PC-9 (cell line): ENCODE results near the gene SOD2. TPM values are rescaled to one million over a fixed set of nuclear protein-coding genes. Genes with fewer than 3 reads are reported as not detected.

Experiments used
- BruUV-seq: library from RNA; stranded (reverse); fragments of 400-500 nt; replicated peaks from 2 replicates; lab custom pipeline; 2021; lab: Mats Ljungman, UMichigan
- CTCF ChIA-PET: fragments of 300-600 bp; sonication (Branson Sonifier 250); formaldehyde crosslinking; loops from one replicate; lab custom pipeline; 2022; ENCODE audit warnings: antibody characterized with exemption; lab: Charles Lee
- POLR2A ChIA-PET: fragments of 300-600 bp; sonication (Branson Sonifier 250); formaldehyde crosslinking; loops from one replicate; lab custom pipeline; 2022; ENCODE audit warnings: antibody characterized with exemption; ENCODE audit not compliant: unreplicated experiment; lab: Charles Lee
- DNase-seq, 2 experiments: peaks; one replicate each; pipeline versions ENCODE4 v3.0.0 to v3.0.0-alpha.2; 2015 to 2022; ENCODE audit warnings: mixed read lengths in 1 of 2
- H2AFZ ChIP-seq: fragments of 200-600 bp; sonication (generic); 2 replicates; pipeline ENCODE4 v1.8.1; 2017; ENCODE audit warnings: antibody characterized with exemption
- H3F3A ChIP-seq: fragments of 200-600 bp; sonication (generic); 2 replicates; pipeline ENCODE4 v1.8.1; 2017; ENCODE audit warnings: antibody characterized with exemption, mild to moderate bottlenecking, low read depth; ENCODE audit not compliant: insufficient read depth
- H3K27ac ChIP-seq: fragments of 200-600 bp; sonication (generic); 2 replicates; pipeline ENCODE4 v1.6.1; 2016; ENCODE audit warnings: mixed run types
- H3K27me3 ChIP-seq: fragments of 200-600 bp; sonication (generic); 2 replicates; pipeline ENCODE4 v1.6.1; 2016; ENCODE audit warnings: low read depth, mixed run types; ENCODE audit not compliant: insufficient read depth
- H3K36me3 ChIP-seq: fragments of 200-600 bp; sonication (generic); 2 replicates; pipeline ENCODE4 v1.6.1; 2016; ENCODE audit warnings: low read depth, mixed run types
- H3K4me1 ChIP-seq: fragments of 200-600 bp; sonication (generic); replicated peaks from 2 replicates; pipeline ENCODE4 v1.6.1; 2016; ENCODE audit warnings: mixed run types; ENCODE audit not compliant: insufficient read depth
- H3K4me2 ChIP-seq: fragments of 200-600 bp; sonication (generic); 2 replicates; pipeline ENCODE4 v1.6.1; 2017; ENCODE audit warnings: mixed run types
- H3K4me3 ChIP-seq: fragments of 200-600 bp; sonication (generic); 2 replicates; pipeline ENCODE4 v1.6.1; 2016; ENCODE audit warnings: mixed run types
- H3K79me2 ChIP-seq: fragments of 200-600 bp; sonication (generic); 2 replicates; pipeline ENCODE4 v1.6.1; 2017; ENCODE audit warnings: low read depth, mixed run types
- H3K9me2 ChIP-seq: fragments of 200-600 bp; sonication (generic); 2 replicates; pipeline ENCODE4 v1.8.1; 2017; ENCODE audit warnings: mild to moderate bottlenecking; ENCODE audit not compliant: insufficient read depth
- H3K9me3 ChIP-seq: fragments of 200-600 bp; sonication (generic); 2 replicates; pipeline ENCODE4 v1.8.1; 2016; ENCODE audit warnings: low read depth; ENCODE audit not compliant: insufficient read depth
- H4K20me1 ChIP-seq: fragments of 200-600 bp; sonication (generic); 2 replicates; pipeline ENCODE4 v1.8.1; 2017; ENCODE audit not compliant: insufficient read depth
- EZH2 ChIP-seq: fragments of 200-600 bp; sonication (generic); IDR thresholded peaks from 2 replicates; pipeline ENCODE4 v1.8.0; 2017; ENCODE audit warnings: antibody characterized with exemption, low read depth
- intact Hi-C: fragments of 100-400 bp; cut with micrococcal nuclease; formaldehyde crosslinking; loops from one replicate; pipeline ENCODE4 v1.10.0; 2022; ENCODE audit not compliant: unreplicated experiment
- total RNA-seq: library from RNA; stranded (reverse); gene quantifications from 2 replicates; pipeline ENCODE4 v1.2.3, GENCODE V29; 2021
- TF ChIP-seq, protein P1 (sequence below): fragments of 200-600 bp; sonication (generic); conservative IDR thresholded peaks from 2 replicates; pipeline ENCODE4 v1.6.1; 2017; ENCODE audit warnings: mixed run types, antibody characterized with exemption, mild to moderate bottlenecking, moderate library complexity

Gene SOD2
- total RNA-seq, 1 experiment from 2014 or later: 63.3 TPM

DNA sequence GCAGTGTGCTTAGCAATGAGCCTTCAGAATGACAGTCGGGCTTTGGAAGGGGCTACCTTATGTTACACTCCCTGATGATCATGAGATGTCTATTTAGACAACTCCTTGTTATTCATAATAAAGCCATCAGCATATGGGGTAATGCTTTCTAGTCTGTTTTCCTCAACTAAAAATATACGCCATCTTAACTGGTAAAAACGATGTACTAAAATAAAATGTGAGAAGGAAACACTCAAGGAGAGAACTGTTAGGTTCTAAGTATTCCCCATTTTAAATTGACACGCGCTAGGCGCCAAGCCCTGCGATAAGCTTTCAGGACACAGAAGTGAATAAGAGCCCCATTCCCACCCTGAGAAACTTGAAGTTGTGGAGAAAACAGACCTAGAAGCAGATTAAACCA is 43.6 kb downstream of the SOD2 start:
- POLR2A ChIA-PET: no interaction called here
- no peaks in the 10 kb centered on the region for H3F3A ChIP-seq
- TF ChIP-seq EZH2: no peak
- TF ChIP-seq, protein P1, sequence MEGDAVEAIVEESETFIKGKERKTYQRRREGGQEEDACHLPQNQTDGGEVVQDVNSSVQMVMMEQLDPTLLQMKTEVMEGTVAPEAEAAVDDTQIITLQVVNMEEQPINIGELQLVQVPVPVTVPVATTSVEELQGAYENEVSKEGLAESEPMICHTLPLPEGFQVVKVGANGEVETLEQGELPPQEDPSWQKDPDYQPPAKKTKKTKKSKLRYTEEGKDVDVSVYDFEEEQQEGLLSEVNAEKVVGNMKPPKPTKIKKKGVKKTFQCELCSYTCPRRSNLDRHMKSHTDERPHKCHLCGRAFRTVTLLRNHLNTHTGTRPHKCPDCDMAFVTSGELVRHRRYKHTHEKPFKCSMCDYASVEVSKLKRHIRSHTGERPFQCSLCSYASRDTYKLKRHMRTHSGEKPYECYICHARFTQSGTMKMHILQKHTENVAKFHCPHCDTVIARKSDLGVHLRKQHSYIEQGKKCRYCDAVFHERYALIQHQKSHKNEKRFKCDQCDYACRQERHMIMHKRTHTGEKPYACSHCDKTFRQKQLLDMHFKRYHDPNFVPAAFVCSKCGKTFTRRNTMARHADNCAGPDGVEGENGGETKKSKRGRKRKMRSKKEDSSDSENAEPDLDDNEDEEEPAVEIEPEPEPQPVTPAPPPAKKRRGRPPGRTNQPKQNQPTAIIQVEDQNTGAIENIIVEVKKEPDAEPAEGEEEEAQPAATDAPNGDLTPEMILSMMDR: no peak
- H4K20me1 ChIP-seq: no peaks in the 10 kb centered on the region
- no peak overlapping the region for H3K27ac ChIP-seq
- no peak overlapping the region for H3K4me3 ChIP-seq
- H3K9me2 ChIP-seq: no peaks in the 10 kb centered on the region
- DNase-seq: no peak
- H3K9me3 ChIP-seq: no peaks in the 10 kb centered on the region
- H3K4me1 ChIP-seq: no peaks in the 10 kb centered on the region
- H3K27me3 ChIP-seq: no peaks in the 10 kb centered on the region
- BruUV-seq: no TSS peak
- intact Hi-C loops: no loop called here
- CTCF ChIA-PET: no interaction called here
- H2AFZ ChIP-seq: no peak overlapping the region
- H3K4me2 ChIP-seq: no peak overlapping the region
- no peaks in the 10 kb centered on the region for H3K36me3 ChIP-seq
- no peaks in the 10 kb centered on the region for H3K79me2 ChIP-seq

DNA sequence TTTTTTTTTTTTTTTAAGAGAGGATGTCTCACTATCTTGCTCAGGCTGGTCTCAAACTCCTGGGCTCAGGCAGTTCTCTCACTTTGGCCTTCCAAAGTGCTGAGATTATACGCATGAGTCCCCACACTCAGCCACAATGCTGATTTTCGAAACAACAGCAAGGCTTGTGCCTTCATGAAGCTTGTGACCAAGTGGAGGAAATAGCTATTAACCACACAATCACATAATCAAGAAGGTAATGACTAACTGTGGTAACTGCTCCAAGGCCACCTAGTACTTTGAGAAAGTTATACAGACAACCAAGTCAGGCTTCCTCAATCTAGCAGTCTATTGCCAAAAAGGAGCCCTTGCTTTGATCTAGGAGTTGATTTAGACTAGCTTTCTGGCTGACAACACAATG is 46.3 kb downstream of the SOD2 start:
- Histone ChIP-seq H3K4me1 (no peaks in the 10 kb centered on the region), H3K4me2 (no peak overlapping the region), H3K9me3 (no peaks in the 10 kb centered on the region), H4K20me1 (no peaks in the 10 kb centered on the region), H3K27ac (no peak overlapping the region), H3K9me2 (no peaks in the 10 kb centered on the region), H2AFZ (no peak overlapping the region), H3F3A (no peaks in the 10 kb centered on the region), H3K4me3 (no peak overlapping the region), H3K79me2 (no peaks in the 10 kb centered on the region), H3K36me3 (no peaks in the 10 kb centered on the region), H3K27me3 (peaks cover 1% of the 10 kb centered on the region; the same call in 1 of the 2 replicates)
- TF ChIP-seq EZH2: no peak
- TF ChIP-seq, protein P1: no peak
- POLR2A ChIA-PET: no interaction called here
- CTCF ChIA-PET: interaction anchor here (0.7 kb wide), 2 partner anchors 15 to 1150 kb away, joined by 3 to 6 read pairs; no protein-coding TSS in a partner anchor
- no peak for DNase-seq
- no TSS peak for BruUV-seq
- intact Hi-C loops: no loop called here

DNA sequence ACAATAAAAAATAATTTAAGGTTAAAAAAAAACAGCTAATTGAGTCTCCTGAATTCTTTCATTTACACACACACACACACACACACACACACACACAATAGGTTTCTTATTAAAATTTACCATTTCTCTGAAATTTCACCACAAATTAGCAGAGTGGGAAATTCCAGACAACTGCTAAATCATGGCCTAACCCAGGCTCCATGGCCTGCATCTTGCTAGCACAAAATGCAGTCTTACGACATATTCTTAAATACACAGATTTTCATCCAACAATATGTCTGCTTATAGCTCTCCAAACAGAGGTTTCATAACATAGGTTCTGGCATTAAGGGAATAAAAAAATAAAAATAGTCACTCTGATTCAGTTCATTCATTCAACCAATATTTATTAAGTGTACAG is 46.9 kb downstream of the SOD2 start:
- intact Hi-C loops: no loop called here
- no TSS peak for BruUV-seq

More for the DNA sequence above, 46.9 kb downstream of the SOD2 start:
- no peaks in the 10 kb centered on the region for H3F3A ChIP-seq
- no peak overlapping the region for H3K4me3 ChIP-seq
- no peaks in the 10 kb centered on the region for H4K20me1 ChIP-seq
- peaks cover 5% of the 10 kb centered on the region; the same call in 1 of the 2 replicates for H3K27me3 ChIP-seq
- ChIA-PET POLR2A (no interaction called here), CTCF (interaction anchor here (0.7 kb wide), 2 partner anchors 14 to 1151 kb away, joined by 3 to 6 read pairs; no protein-coding TSS in a partner anchor)
- no peaks in the 10 kb centered on the region for H3K4me1 ChIP-seq
- TF ChIP-seq, protein P1: no peak
- TF ChIP-seq EZH2: no peak
- no peaks in the 10 kb centered on the region for H3K79me2 ChIP-seq
- no peak overlapping the region for H3K27ac ChIP-seq
- H3K36me3 ChIP-seq: no peaks in the 10 kb centered on the region
- no peak for DNase-seq
- no peaks in the 10 kb centered on the region for H3K9me2 ChIP-seq
- no peaks in the 10 kb centered on the region; the same call in 1 of the 2 replicates for H3K9me3 ChIP-seq
- no peak overlapping the region for H2AFZ ChIP-seq
- no peak overlapping the region for H3K4me2 ChIP-seq
